CD4-positive, alpha-beta T cell treated with Interleukin-15 for 1 hour (primary cell): ENCODE results near the gene CCDC177.
A peak's percentile ranks its signal among the peaks of the same experiment; 100 is the strongest.

Experiments used
- DNase-seq: peaks from one replicate; pipeline ENCODE4 v3.0.0-alpha.2; 2020

The CCDC177 gene

DNA sequence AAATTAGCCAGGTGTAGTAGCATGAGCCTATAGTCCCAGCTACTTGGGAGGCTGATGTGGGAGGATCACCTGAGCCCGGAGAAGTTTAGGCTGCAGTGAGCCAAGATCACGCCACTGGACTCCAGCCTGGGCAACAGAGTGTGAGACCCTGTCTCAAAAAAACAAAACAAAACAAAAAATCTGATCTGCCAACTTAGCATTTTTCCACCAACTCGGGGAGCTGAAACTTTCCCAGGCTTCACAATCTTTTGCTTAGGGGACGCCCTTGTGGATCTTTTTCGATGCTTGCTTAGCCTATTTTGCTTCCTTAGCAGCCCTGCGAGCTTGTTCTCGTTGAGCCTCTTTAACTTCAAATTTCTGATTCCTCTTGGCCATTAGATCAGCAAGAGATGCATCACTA, 13.8 kb downstream of the CCDC177 start:
- no peak for DNase-seq

DNA sequence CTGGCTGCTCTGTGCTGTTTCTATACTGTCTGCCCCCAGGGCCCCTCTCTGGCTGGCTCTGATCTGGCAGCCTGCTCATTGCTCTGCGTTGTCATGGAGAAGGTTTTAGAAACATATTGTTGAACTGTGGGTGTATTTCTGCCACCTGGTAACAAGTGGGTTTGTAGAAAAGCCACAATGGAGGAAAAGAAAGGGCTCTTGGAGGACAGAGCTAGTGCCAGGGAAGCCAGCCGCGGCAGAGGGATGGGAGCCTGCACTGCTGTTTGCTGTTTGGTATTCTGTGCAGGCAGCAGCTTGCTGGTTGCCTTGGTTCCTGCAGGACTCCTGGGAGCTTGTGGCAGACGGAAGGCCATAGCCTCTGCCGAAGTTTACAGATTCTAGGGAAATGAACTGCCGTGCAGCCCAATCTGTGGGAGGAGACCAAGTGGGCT, 15.1 kb downstream of the CCDC177 start:
- no peak for DNase-seq

GRCh38 chr14:69558774-69559173, 15.9 kb downstream of the CCDC177 start:
- DNase-seq = no peak

DNA sequence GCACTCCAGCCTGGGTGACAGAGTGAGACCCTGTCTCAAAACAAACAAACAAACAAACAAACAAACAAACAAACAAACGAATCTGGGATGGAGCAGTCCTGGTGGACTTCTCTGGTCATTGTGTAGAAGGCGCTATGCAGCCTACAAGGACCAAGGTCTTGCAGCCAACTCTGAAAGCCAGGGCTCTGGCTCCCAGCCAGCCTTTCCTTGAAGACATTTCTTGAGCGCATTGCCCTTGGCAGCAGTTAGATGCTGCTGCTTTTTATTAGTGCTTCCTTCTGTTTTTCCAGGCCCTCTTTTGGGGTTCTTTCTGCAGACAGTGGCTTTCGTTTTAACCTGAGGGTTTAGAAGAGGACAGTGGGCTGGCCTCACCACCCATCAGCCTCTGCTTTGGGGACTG, 20.2 kb downstream of the CCDC177 start:
- DNase-seq = no peak

DNA sequence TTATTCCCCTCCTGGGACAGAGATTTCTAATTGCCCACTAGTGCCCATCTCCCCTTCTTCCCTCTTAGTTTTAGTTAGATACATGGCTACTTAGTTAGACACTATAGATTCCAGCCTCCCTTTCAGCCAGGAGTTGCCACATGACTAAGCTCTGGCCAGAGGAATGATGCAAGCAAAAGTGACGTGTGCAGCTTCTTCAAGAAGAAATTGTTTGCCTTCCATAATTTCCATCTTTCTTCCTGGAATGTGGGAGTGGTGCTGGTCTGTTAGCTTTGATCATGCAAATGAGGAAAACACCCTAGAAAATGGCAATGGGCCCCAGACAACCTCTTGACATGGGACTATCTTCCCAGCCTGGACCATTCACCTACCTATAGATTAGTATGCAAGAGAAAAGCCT, 21.4 kb downstream of the CCDC177 start:
- no peak for DNase-seq

DNA sequence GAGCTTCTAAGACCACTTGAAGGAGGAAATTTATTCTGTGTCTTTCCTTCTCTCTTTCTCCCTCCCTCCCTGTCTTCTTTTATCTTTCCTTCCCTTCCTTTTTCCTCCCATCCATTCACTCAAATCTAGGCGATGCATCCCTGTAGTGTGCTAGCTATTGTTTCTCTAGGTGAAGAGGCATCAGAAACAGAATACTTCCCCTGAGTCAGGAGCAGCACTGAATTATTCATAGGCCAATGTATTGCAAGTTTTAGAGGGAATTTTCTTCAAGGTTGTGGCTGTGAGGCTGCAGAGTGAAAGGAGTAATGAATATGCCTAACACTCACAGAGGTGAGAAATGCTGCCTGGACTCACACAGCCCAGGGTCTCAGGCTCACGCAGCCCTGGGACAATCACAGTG, 23.2 kb downstream of the CCDC177 start:
- no peak for DNase-seq

DNA sequence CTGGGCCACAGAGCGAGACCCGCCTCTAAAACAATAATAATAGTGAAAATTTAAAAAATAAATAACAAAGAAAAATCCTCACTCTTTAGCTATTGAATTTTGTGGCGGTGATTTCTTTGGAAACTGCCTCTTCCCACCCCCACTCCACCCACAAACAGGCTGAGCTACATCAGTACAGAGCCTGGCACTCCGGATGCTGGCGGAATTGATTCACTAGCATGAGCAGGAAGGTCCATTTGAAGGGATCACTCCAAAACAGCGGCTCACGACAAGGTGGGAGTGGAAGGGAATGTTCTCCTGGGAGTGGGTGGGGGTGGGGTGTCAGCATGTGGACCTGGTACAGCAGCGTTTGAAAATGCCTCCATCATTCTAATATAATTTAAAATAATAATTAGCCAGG, 26.1 kb downstream of the CCDC177 start:
- DNase-seq = no peak

- DNase-seq = no peak
These were observed 26.8 kb downstream of the CCDC177 start for GRCh38 chr14:69547701-69548348.

DNA sequence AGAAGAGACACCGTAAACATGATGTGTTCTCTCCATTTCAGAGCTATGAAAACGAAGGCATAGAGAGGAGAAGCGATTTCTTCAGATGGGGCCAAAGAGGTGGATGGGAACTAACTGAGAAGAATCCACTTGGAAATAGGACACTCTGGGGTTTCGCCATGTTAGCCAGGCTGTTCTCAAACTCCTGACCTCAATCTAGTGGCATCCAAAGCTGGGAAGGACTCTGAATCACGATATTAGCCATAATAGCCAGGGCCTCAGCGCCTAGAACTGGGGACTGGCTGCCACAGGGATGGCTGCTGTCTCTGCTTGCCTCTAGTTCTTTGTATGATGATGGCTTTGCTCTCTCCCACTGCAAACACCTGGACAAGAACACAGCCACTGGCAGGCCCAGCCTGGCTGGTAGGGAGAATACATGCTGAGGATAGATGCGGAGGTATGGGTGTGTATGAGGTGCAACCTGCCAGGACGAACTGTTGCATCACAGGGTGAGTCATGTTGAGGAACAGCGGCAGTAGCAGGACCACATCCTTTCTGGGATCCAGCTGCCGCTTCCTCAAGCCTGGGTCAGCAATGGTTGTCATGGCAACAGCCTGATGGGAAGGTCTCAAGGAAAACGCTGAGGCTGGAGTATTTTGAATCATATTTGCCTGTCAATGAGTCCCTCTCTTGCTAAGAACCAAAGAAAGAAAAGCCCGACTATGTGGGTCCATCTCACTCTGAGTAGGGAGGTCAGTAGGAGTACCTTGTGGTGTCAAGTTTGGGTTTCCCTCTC, 31.1 kb downstream of the CCDC177 start:
- DNase-seq = peak; percentile 82

GRCh38 chr14:69542311-69542710, 32.4 kb downstream of the CCDC177 start:
- no peak for DNase-seq

DNA sequence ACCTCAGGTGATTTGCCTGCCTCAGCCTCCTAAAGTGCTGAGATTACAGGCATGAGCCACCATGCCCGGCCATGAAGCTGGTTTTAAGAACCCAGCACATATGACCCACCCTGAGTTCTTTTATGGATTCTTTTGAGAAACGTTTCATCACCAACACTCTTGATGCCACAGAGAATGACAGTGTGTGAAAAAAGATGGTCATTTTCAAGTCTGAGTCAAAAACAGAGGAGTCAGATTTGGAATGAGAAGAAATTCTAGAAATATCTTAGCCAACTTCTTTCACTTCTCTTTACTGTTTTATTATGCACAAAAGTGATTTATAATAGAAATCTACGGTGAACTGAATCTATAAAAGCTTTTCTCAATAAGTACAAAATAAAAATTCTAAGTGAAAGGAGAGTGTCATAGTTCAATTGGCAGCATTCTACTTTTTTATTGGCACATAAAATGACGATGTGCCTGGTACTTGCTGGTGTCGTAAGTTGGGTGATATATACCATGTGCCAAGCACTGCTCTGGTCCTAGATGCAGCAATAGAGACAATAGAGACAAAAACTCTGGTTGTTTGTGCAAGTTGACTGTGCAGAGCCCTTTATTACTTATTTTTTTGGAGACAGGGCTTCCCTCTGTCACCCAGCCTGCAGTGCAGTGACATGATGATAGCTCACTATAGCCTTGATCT, 33.9 kb downstream of the CCDC177 start:
- no peak for DNase-seq

DNA sequence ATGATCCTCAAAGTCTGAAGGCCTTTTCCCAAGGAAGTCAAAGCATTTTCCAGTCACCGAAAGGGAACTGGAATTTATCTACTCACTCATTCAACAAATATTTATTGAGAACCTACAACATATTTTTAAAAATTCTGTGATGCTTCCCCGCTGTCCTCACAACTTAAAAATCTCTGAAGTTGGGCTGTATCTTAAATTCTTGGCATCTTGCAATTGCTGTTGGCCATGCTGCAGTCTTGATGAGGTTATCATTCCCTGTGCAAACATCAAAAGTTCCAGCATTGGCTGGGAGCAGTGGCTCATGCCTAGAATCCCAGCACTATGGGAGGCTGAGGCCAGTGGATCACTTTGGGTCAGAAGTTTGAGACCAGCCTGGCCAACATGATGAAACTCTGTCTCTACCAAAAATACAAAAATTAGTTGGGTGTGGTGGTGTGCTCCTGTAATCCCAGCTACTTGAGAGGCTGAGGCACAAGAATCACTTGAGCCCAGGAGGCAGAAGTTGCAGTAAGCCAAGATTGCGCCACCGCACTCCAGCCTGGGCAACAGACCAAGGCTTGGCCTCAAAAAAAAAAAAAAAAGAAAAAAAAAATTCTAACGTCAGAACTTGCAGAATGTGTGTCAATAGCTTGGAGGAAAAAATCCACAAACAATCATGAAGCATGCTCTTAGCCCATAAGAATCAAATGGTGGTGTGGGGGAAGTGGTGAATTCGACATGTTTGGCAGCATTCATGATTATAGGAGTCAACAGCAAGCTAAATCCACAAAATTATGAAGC, 34.9 kb downstream of the CCDC177 start:
- DNase-seq = peak; percentile 52

DNA sequence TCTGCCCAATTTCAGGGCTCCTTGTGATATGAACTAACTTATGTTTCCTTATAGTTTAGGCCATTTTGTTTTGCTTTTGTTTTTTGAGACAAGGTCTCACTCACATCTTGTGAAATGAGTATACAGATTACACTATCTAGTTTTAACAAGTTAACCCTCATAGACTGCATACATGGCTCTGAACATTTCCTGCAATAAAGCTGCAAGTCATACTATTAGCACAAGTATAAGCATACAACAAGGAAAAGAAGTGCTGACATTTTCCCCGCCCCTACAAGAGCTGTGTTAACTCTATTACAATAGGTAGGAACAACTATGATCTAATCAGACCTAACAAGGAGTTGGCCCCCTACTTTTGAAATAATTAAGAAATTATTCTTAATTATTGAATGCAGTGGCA, 35.9 kb downstream of the CCDC177 start:
- no peak for DNase-seq

GRCh38 chr14:69537900-69538299, 36.8 kb downstream of the CCDC177 start:
- DNase-seq = no peak

GRCh38 chr14:69536971-69537370, 37.7 kb downstream of the CCDC177 start:
- peak; percentile 18 for DNase-seq

GRCh38 chr14:69535230-69535848, 39.3 kb downstream of the CCDC177 start:
- no peak for DNase-seq

GRCh38 chr14:69532561-69533340, 41.9 kb downstream of the CCDC177 start:
- DNase-seq = no peak

DNA sequence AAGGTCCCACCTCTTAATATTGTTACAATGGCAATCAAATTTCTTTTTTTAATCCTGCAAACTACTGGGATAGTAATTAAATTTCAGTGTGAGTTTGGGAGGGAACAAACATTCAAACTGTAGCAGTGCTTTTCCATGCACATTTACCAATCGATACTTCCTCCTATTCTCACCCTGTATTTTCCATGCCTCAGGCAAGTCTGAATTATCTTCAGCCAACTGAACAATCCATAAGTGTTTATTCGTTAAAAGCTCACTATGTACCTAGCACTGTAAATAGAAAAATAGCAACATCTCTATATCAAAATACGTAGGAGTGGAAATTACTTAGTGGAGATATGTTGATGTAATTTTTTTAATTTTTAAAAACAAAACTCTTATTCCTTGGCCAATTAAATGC, 43.5 kb downstream of the CCDC177 start:
- no peak for DNase-seq

DNA sequence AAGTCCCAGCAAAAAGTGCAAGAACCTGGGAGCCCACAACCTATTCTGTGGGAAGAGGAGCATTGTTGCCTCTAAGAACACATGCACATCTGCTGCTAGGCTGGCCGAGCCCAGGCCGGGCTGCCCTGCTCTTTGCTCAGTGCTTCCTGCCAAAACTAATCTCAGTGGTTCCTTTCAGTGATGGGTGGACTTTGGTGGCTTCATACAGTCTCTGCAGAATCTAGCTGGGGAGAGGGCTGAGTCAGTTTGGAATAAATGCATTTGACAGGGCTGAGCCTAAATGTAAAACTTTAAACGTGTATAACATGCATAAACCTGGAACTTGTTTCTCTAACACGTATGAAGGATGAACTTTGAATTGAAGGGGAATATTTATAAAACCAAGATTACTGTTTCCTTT, 44.6 kb downstream of the CCDC177 start:
- no peak for DNase-seq

DNA sequence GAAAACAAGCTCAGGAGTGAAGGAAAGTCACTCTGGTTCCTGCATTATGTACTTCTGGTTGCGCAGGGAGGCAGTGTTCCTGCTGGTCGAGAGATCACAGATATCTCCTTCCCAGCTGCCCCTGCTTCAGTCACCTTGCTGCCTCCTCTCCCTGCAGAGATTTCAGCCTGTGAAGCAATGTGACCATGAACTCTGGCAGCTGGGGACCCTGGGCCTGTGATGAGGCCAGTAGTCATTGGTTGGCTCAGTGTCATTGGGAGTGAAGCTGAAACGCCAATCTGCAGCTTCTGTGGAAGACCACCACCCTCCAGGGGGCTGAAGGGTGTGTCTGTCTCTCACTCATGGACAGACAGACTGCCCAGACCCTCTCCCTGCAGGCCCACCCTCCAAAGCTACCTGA, 45.1 kb downstream of the CCDC177 start:
- DNase-seq = no peak

GRCh38 chr14:69528930-69529329, 45.7 kb downstream of the CCDC177 start:
- no peak for DNase-seq

GRCh38 chr14:69528143-69528542, 46.5 kb downstream of the CCDC177 start:
- DNase-seq = no peak
